Retinal pigment epithelial cell (primary cell): ENCODE measurements around the gene ISOC1.

Experiments used
- DNase-seq: peaks from one replicate; pipeline ENCODE4 v3.0.0-alpha.2; 2010; ENCODE audit warnings: low read depth
- H3K4me3 ChIP-seq: 2 replicates; pipeline ENCODE4 v1.5.1; 2011; ENCODE audit warnings: mild to moderate bottlenecking, low read length, control low read depth, moderate library complexity
- CTCF ChIP-seq: conservative IDR thresholded peaks from 2 replicates; pipeline ENCODE4 v1.5.1; 2011; ENCODE audit warnings: low read depth, low read length, control low read depth, inconsistent platforms

Gene ISOC1

GRCh38 chr5:129057329-129057728, 37.2 kb upstream of the ISOC1 start:
- DNase-seq, result no peak
- H3K4me3 ChIP-seq, result no peak overlapping the region
- no peak for TF ChIP-seq CTCF

- no peak for DNase-seq
- H3K4me3 ChIP-seq, result no peak overlapping the region
- no peak for TF ChIP-seq CTCF
These were observed 32.7 kb upstream of the ISOC1 start for GRCh38 chr5:129061849-129062248.

GRCh38 chr5:129063483-129064113, 31.0 kb upstream of the ISOC1 start:
- TF ChIP-seq CTCF, result no peak
- DNase-seq, result peak; percentile 85
- H3K4me3 ChIP-seq, result no peak overlapping the region

- H3K4me3 ChIP-seq, result no peak overlapping the region
- no peak for DNase-seq
- no peak for TF ChIP-seq CTCF
These were observed 28.8 kb upstream of the ISOC1 start for GRCh38 chr5:129065721-129066120.

GRCh38 chr5:129067745-129068144, 26.8 kb upstream of the ISOC1 start:
- TF ChIP-seq CTCF, result no peak
- no peak for DNase-seq
- H3K4me3 ChIP-seq, result no peak overlapping the region

GRCh38 chr5:129069292-129069691, 25.3 kb upstream of the ISOC1 start:
- no peak for TF ChIP-seq CTCF

GRCh38 chr5:129073111-129073510, 21.4 kb upstream of the ISOC1 start:
- no peak for DNase-seq
- no peak overlapping the region for H3K4me3 ChIP-seq
- TF ChIP-seq CTCF, result no peak

More at GRCh38 chr5:129069292-129069691, 25.3 kb upstream of the ISOC1 start:
- DNase-seq, result no peak
- H3K4me3 ChIP-seq, result no peak overlapping the region
